ENCODE measurements around the gene MUC4.

- TF ChIP-seq CTCF (IDR thresholded peaks at IDR 0.05) (peak; percentile 96 to 97 (median 96)), POLR2A (IDR thresholded peaks at IDR 0.05) (no peak)
Observed at GRCh38 chr3:195859061-195859845, 47.5 kb upstream of the MUC4 start.

Measured in testis (tissue), 2 donors.